Heart right ventricle (tissue), 16 donors: Measurements from ENCODE around the gene TMEM41B. TPM values are rescaled to one million over a fixed set of nuclear protein-coding genes. Genes with fewer than 3 reads are reported as not detected.
"Not testable (repeated sequence)": the region's sequence is repeated elsewhere in the genome, so short reads cannot be mapped to it uniquely, and the experiment has no call there.

Source experiments
- ATAC-seq, 8 donors: fragments of 200-7000 bp; cut with Tn5 transposase; one replicate each; pipeline ENCODE4 v1.9.1; 2020; ENCODE audit warnings: mild to moderate bottlenecking in 8 of 8, moderate library complexity in 8 of 8, moderate number of reproducible peaks in 1 of 8
- DNase-seq, 2 donors: peaks; one replicate each; pipeline ENCODE4 v3.0.0-alpha.2; 2020
- H3K27ac ChIP-seq, 10 donors: fragments of 200-600 bp; sonication (generic) in 2 of 10; one replicate each; pipeline versions ENCODE4 v1.5.0 to v1.8.0; 2020 to 2022; ENCODE audit warnings: mild to moderate bottlenecking in 3 of 10
- H3K27me3 ChIP-seq, 7 donors: fragments of 200-600 bp; one replicate each; pipeline ENCODE4 v1.8.0; 2021 to 2022; ENCODE audit warnings: mild to moderate bottlenecking in 2 of 7
- H3K36me3 ChIP-seq, 9 donors: fragments of 200-600 bp; sonication (generic) in 1 of 9; one replicate each; pipeline versions ENCODE4 v1.5.0 to v1.8.0; 2020 to 2022; ENCODE audit warnings: mild to moderate bottlenecking in 2 of 9
- H3K4me1 ChIP-seq, 9 donors: fragments of 200-600 bp; sonication (generic) in 1 of 9; one replicate each; pipeline versions ENCODE4 v1.5.0 to v1.8.0; 2020 to 2022; ENCODE audit warnings: mild to moderate bottlenecking in 4 of 9
- H3K4me3 ChIP-seq, 10 donors: fragments of 200-600 bp; sonication (generic) in 2 of 10; one replicate each; pipeline versions ENCODE4 v1.5.0 to v1.8.0; 2020 to 2022; ENCODE audit warnings: mild to moderate bottlenecking in 7 of 10, moderate library complexity in 2 of 10
- H3K9me3 ChIP-seq, 11 donors: fragments of 200-600 bp in 10 of 11; sonication (generic) in 2 of 11; one replicate each; pipeline versions ENCODE4 v1.5.0 to v1.8.0; 2013 to 2022; ENCODE audit warnings: mild to moderate bottlenecking in 2 of 11, control low read depth in 1 of 11, moderate library complexity in 1 of 11
- WGBS, 2 donors: extraction: QIAGEN DNeasy Blood & Tissue Kit; methylation state at CpG; one replicate each; pipeline ENCODE4 v1.1.7; 2013; ENCODE audit warnings: inconsistent platforms in 1 of 2; 5-methylcytosine and 5-hydroxymethylcytosine counted together
- intact Hi-C, 10 donors: fragments of 100-400 bp; cut with DNase I; formaldehyde crosslinking; loops; one replicate each; pipeline versions ENCODE4 v1.11.1 to v1.14.2; 2022
- polyA plus RNA-seq, 2 donors: library from polyadenylated mRNA; stranded (reverse); fragments of 200-250 nt; gene quantifications; one replicate each; pipeline ENCODE4 v1.2.3, GENCODE V29; 2013
- total RNA-seq, 10 donors: library from RNA; stranded (reverse); fragmentation: NEBNext Ultra II Directional in 3 of 10; extraction: Animal tissue kit (Norgen Biotek cat#: 25700) in 3 of 10; gene quantifications; one replicate each; pipeline versions ENCODE4 v1.2.1 to v1.2.4, GENCODE V29; 2021 to 2023
- TF ChIP-seq, protein P1 (sequence below), 9 donors: fragments of 200-600 bp; sonication (generic) in 2 of 9; IDR thresholded peaks; one replicate each; pipeline versions ENCODE4 v1.5.0 to v1.8.0; 2021 to 2022; ENCODE audit warnings: antibody characterized with exemption in 9 of 9, mild to moderate bottlenecking in 5 of 9, moderate library complexity in 1 of 9
- donor health status: Arrhythmogenic right ventricular cardiomyopathy.
- donor health status: ischemic (EF 13 %, LVEDD 7.1; RV severe dilation, severe dysfunction).
- donor health status: healthy with polysubstance abuse.
- donor health status: DM: no; HTN: yes; CAD: no.
- donor health status: DM: no; HTN: no; CAD: no.
- donor health status: ischemic (EF 25% LVEDD 6.9; RV normal size, moderate dysfunction).
- donor health status: ischemic (EF 25% LVEDD 5.7; RV mildly dilated, moderate dysfunction).
- donor health status: healthy.
- donor health status: DM: yes; HTN: yes; CAD: no.
- donor health status: Ischemic cardiomyopathy.
- donor health status: ischemic (EF 35%, LVEDD 5.7; RV mildly dilated, moderate dysfunction).
- donor health status: nonischemic (EF 11% LVEDD 7.7; RV severe dilation, severe dysfunction).
- donor health status: DM: yes; HTN: yes; CAD: no.
- donor health status: PGD.
- donor health status: ischemic (EF 29% LVEDD 5.4; RV normal size, mild dysfunction).
- donor health status: nonischemic (EF 23%, LVEDD 6.1; RV moderate dilation, normal function).

Gene TMEM41B
- total and polyA plus RNA-seq, 12 donors: 11.6 to 25.1 (median 20.4) TPM

DNA sequence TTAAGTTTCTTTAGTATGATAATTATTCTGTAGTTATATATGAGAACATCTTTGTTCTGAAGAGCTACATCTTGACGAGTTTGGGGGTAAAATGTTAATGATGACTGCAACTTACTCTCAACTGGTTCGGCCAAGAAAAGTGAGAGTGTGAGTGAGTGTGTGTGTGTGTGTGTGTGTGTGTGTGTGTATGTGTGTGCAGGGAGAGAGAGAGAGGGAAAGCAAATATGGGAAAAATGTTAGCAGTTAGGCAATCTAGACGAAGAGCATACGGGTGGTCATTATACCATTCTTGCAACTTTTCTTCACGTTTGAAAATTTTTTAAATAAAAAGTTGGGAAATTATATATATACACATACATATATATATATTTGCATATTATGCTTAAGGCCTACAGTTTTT is 18.3 kb upstream of the TMEM41B start:
- intact Hi-C loops: no loop called here
- no peak overlapping the region for H3K27ac ChIP-seq
- no peak for ATAC-seq
- 71 to 76% methylated on average over 5 of the region's 5 CpGs for WGBS, 2 donors
- H3K36me3 ChIP-seq: no peaks in the 10 kb centered on the region
- H3K27me3 ChIP-seq: no peaks in the 10 kb centered on the region
- TF ChIP-seq, protein P1, sequence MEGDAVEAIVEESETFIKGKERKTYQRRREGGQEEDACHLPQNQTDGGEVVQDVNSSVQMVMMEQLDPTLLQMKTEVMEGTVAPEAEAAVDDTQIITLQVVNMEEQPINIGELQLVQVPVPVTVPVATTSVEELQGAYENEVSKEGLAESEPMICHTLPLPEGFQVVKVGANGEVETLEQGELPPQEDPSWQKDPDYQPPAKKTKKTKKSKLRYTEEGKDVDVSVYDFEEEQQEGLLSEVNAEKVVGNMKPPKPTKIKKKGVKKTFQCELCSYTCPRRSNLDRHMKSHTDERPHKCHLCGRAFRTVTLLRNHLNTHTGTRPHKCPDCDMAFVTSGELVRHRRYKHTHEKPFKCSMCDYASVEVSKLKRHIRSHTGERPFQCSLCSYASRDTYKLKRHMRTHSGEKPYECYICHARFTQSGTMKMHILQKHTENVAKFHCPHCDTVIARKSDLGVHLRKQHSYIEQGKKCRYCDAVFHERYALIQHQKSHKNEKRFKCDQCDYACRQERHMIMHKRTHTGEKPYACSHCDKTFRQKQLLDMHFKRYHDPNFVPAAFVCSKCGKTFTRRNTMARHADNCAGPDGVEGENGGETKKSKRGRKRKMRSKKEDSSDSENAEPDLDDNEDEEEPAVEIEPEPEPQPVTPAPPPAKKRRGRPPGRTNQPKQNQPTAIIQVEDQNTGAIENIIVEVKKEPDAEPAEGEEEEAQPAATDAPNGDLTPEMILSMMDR (IDR thresholded peaks at IDR 0.05): no peak
- DNase-seq: no peak
- no peaks in the 10 kb centered on the region for H3K9me3 ChIP-seq
- H3K4me1 ChIP-seq: peaks cover 0 to 7% (median 0%) of the 10 kb centered on the region in 9 donors
- no peak overlapping the region for H3K4me3 ChIP-seq

DNA sequence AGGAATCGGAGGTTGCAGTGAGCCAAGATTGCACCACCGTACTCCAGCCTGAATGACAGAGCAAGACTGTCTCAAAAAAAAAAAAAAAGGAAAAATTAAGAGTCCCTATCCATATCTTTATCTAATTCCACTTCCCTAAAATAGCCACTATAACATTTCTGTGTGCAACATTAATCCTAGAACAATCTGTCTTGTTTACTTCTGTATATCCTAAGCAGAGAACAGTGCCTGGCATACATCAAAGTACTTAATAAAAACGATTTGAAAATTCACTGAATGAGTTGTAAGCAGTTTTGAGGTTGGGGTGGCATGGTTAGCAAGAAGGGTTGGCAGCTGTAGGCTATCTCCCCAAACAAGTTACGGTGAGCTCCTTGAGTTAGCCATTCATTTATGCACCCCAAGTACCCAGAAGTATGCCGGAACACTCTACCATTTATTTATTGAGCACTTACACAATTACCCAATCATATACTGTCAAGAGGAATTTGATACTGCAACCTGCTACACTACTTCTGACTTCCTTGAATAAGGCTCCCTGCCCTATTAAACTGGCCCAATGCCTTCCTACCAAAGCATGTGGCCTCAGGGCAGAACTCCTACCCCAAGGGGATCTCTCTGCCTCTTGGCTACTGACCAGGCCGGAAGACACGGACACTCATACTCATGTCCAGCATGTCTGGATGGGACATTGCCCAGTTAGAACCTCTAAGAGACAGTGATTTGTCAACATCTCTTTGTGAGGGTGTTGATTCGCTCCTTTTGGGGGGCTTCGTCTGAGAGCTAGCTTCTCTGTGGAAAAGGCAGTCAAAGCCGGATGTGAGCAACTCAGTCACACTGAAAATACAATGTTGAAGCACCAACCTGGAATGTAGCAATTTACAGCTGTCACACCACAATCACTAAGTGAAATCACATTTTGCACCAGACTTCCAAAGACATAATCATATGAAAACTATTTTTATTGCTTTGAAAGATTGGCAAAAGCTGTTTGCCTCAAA is 16.3 kb upstream of the TMEM41B start:
- intact Hi-C loops: no loop called here
- TF ChIP-seq, protein P1 (IDR thresholded peaks at IDR 0.05): no peak
- H3K9me3 ChIP-seq: no peaks in the 10 kb centered on the region

DNA sequence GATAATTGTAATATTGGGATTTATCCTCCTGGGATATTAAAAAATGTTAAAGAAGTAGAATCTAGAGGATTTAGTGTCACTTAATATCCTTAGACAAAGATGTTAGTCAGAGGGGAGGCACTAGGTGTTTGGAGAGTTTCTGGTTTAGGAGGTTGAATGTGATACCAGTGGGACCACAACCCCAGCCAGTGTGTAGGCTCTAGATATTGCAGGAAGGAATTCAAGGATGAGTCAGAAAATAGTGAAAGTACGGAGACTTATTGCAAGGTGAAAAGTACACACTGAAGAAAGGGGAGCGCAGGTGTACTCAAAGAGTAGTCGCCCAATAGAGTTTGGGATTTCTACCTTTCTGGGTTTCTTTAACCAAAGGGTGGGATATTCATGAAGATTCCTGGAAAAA is 5.7 kb upstream of the TMEM41B start:
- no peak overlapping the region for H3K4me3 ChIP-seq
- H3K27me3 ChIP-seq: peaks cover 0 to 6% (median 0%) of the 10 kb centered on the region in 7 donors
- peaks cover 0 to 8% (median under 1%) of the 10 kb centered on the region in 9 donors for H3K4me1 ChIP-seq
- H3K9me3 ChIP-seq: no peaks in the 10 kb centered on the region
- no peak for DNase-seq
- WGBS, 2 donors: 95 to 96% methylated on average over 3 of the region's 3 CpGs
- TF ChIP-seq, protein P1 (IDR thresholded peaks at IDR 0.05): no peak
- intact Hi-C loops: no loop called here
- no peak for ATAC-seq
- H3K27ac ChIP-seq: no peak overlapping the region
- H3K36me3 ChIP-seq: no peaks in the 10 kb centered on the region

More for the DNA sequence above, 16.3 kb upstream of the TMEM41B start:
- no peak for ATAC-seq
- Histone ChIP-seq H3K27me3 (no peaks in the 10 kb centered on the region), H3K36me3 (no peaks in the 10 kb centered on the region), H3K4me1 (peaks cover 0 to 7% (median 0%) of the 10 kb centered on the region in 9 donors), H3K4me3 (no peak overlapping the region), H3K27ac (no peak overlapping the region)
- WGBS, 2 donors: 88 to 90% methylated on average over 10 of the region's 10 CpGs
- DNase-seq: no peak

DNA sequence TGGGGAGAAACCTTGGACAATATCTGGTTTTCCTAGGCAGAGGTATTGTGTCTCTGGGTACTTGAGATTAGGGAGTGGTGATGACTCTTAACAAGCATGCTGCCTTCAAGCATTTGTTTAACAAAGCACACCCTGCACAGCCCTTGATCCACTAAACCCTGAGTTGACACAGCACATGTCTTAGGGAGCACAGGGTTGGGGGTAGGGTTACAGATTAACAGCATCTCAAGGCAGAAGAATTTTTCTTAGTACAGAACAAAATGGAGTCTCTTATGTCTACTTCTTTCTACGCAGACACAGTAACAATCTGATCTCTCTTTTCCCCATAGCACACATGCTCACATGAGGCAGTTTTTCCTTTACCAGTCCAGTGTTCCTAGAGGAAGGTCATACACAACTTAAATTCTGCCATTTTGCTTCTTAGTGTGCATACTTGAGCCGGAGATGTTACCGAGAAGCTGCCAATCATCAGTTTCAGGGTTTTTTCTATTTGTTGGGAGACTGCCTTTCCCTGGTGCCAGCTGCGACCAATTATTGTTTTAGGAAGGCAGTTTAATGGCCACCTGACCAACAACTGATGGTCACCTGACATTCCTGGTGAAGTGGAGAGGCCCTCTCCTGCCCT is 5.1 kb upstream of the TMEM41B start:
- peaks cover 0 to 11% (median 3%) of the 10 kb centered on the region in 9 donors for H3K4me1 ChIP-seq
- H3K9me3 ChIP-seq, H3K27me3 ChIP-seq, H3K27ac ChIP-seq, H3K4me3 ChIP-seq, DNase-seq, H3K36me3 ChIP-seq, ATAC-seq: not testable (repeated sequence)
- intact Hi-C loops: loop anchor here in 5 of 10 donors (5.0 to 10.0 kb wide), 3 partner anchors 43 to 125 kb away; partner anchors contain the start of gene IPO7 (in 1 of the 5)
- WGBS, 2 donors: 87 to 93% methylated on average over 4 of the region's 4 CpGs

DNA sequence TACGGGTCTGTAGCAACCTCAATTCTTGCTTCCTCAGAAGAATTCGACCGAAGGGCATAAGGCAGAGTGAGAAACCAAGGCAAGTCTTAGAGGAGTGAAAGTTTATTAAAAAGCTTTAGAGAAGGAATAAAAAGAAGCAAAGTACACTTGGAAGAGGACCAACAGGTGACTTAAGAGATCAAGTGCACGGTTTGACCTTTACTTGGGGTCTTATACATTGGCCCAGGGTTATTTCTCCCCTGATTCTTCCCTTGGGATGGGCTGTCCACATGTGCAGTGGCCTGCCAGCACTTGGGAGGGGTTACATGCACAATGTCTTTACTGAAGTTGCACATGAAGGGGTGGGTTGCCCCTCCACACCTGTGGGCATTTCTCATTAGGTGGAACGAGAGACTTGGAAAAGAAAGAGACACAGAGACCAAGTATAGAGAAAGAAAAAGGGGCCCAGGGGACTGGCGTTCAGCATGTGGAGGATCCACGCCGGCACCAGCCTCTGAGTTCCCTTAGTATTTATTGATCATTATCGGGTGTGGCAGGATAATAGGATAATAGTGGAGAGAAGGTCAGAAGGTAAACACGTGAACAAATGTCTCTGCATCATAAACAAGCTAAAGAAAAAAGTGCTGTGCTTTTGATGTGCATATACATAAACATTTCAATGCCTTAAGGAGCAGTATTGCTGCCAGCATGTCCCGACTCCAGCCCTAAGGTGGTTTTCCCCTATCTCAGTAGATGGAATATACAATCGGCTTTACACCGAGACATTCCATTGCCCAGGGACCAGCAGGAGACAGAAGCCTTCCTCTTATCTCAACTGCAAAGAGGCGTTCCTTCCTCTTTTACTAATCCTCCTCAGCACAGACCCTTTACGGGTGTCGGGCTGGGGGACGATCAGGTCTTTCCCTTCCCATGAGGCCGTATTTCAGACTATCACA is 4.3 kb upstream of the TMEM41B start:
- H3K27me3 ChIP-seq, H3K9me3 ChIP-seq, DNase-seq, ATAC-seq, H3K4me3 ChIP-seq, H3K27ac ChIP-seq, H3K36me3 ChIP-seq: not testable (repeated sequence)
- intact Hi-C loops: loop anchor here in 5 of 10 donors (5.0 to 10.0 kb wide), 3 partner anchors 44 to 124 kb away; partner anchors contain the start of gene IPO7 (in 1 of the 5)
- 43 to 46% methylated on average over 18 of the region's 18 CpGs for WGBS, 2 donors
- peaks cover 0 to 12% (median 3%) of the 10 kb centered on the region in 9 donors for H3K4me1 ChIP-seq
